Lower leg skin (tissue), 4 donors: ENCODE measurements around the gene BSPH1. TPM values are rescaled to one million over a fixed set of nuclear protein-coding genes. Genes with fewer than 3 reads are reported as not detected.
"Not testable (repeated sequence)": the region's sequence is repeated elsewhere in the genome, so short reads cannot be mapped to it uniquely, and the experiment has no call there.

Experiments
- DNase-seq, 2 donors: peaks; one replicate each; pipeline ENCODE4 v3.0.0-alpha.2; 2019; ENCODE audit warnings: low spot score in 2 of 2
- H3K4me3 ChIP-seq: fragments of 200-600 bp; sonication (generic); 2 replicates; pipeline ENCODE4 v1.5.1; 2017; ENCODE audit warnings: mild to moderate bottlenecking, low read depth; ENCODE audit not compliant: poor library complexity, severe bottlenecking
- CTCF ChIP-seq, 3 donors: fragments of 450-650 bp; IDR thresholded peaks; one replicate each; pipeline ENCODE4 v1.5.1; 2016; ENCODE audit warnings: antibody characterized with exemption in 3 of 3, mild to moderate bottlenecking in 3 of 3, moderate library complexity in 2 of 3
- POLR2A ChIP-seq, 2 donors: fragments of 450-650 bp; IDR thresholded peaks; one replicate each; pipeline ENCODE4 v1.6.1; 2016 to 2017; ENCODE audit warnings: antibody characterized with exemption in 2 of 2, mild to moderate bottlenecking in 1 of 2, moderate library complexity in 1 of 2
- WGBS, 2 donors: methylation state at CpG; one replicate each; pipeline ENCODE4 v1.1.5; 2018; 5-methylcytosine and 5-hydroxymethylcytosine counted together
- intact Hi-C: fragments of 100-400 bp; cut with DNase I; formaldehyde crosslinking; loops from one replicate; pipeline ENCODE4 v1.15.0; 2023; ENCODE audit warnings: low total_unique reads
- total RNA-seq, 4 donors: library from RNA; depleted of rRNA; stranded (reverse); fragments of >200 nt; gene quantifications; one replicate each; pipeline ENCODE4 v1.1.0, GENCODE V29; 2016

Gene BSPH1
- total RNA-seq, 4 donors from 2014 or later = not detected

GRCh38 chr19:48000846-48001245 lies 8.9 kb upstream of the BSPH1 start:
- no peak overlapping the region for H3K4me3 ChIP-seq
- 74% methylated on average over 6 of the region's 6 CpGs for WGBS, 2 donors
- no peak for TF ChIP-seq POLR2A (IDR thresholded peaks at IDR 0.05)
- no peak for DNase-seq
- intact Hi-C loops = no loop called here

- WGBS, 2 donors = 80 to 88% methylated on average over 6 of the region's 6 CpGs
- DNase-seq = no peak
- TF ChIP-seq CTCF (IDR thresholded peaks at IDR 0.05) (no peak), POLR2A (IDR thresholded peaks at IDR 0.05) (no peak)
These were observed 6.8 kb upstream of the BSPH1 start for GRCh38 chr19:47998800-47999199.

GRCh38 chr19:47996230-47996727 lies 4.3 kb upstream of the BSPH1 start:
- TF ChIP-seq POLR2A (IDR thresholded peaks at IDR 0.05) (no peak), CTCF (IDR thresholded peaks at IDR 0.05) (no peak)
- intact Hi-C loops = no loop called here
- WGBS, 2 donors = 67 to 79% methylated on average over 1 of the region's 1 CpG
- H3K4me3 ChIP-seq = no peak overlapping the region
- no peak for DNase-seq

More at GRCh38 chr19:47998800-47999199, 6.8 kb upstream of the BSPH1 start:
- no peak overlapping the region for H3K4me3 ChIP-seq
- intact Hi-C loops = no loop called here

- H3K4me3 ChIP-seq = no peak within 1 kb of the TSS
- intact Hi-C loops = no loop called here
- no peak for DNase-seq
- 40 to 41% methylated on average over 5 of the region's 5 CpGs for WGBS, 2 donors
- TF ChIP-seq CTCF (IDR thresholded peaks at IDR 0.05) (no peak), POLR2A (IDR thresholded peaks at IDR 0.05) (no peak)
These were observed 2.3 kb upstream of the BSPH1 start, which contains the start of gene ELSPBP1 for GRCh38 chr19:47994209-47994802. Gene ELSPBP1 (plus strand): TSS chr19:47994632. CDS start chr19:48008668, 14,036 bp downstream.

- no peak for TF ChIP-seq CTCF (IDR thresholded peaks at IDR 0.05)
- TF ChIP-seq POLR2A (IDR thresholded peaks at IDR 0.05) = no peak
- 36 to 55% methylated on average over 10 of the region's 10 CpGs for WGBS, 2 donors
- H3K4me3 ChIP-seq = no peak overlapping the region
- DNase-seq = no peak
- intact Hi-C loops = no loop called here
These were observed 670 bp downstream of the BSPH1 start for GRCh38 chr19:47991191-47991808.

- no peak for TF ChIP-seq CTCF (IDR thresholded peaks at IDR 0.05)
- 82 to 85% methylated on average over 6 of the region's 6 CpGs for WGBS, 2 donors
- DNase-seq = no peak
These were observed 18.4 kb downstream of the BSPH1 start for GRCh38 chr19:47973529-47973928.

GRCh38 chr19:47955936-47956335 lies 36.0 kb downstream of the BSPH1 start:
- WGBS, 2 donors = 87 to 91% methylated on average over 7 to 9 of the region's 11 CpGs
- DNase-seq = peak in 1 of 2 donors; percentile 88
- H3K4me3 ChIP-seq, intact Hi-C loops: not testable (repeated sequence)

More at GRCh38 chr19:47973529-47973928, 18.4 kb downstream of the BSPH1 start:
- no peak overlapping the region for H3K4me3 ChIP-seq
- intact Hi-C loops = no loop called here

- H3K4me3 ChIP-seq, DNase-seq, intact Hi-C loops: not testable (repeated sequence)
- WGBS, 2 donors = 49% methylated on average over 16 of the region's 21 CpGs; no CpG with 5 or more reads in 1 of the 2 donors
These were observed 39.8 kb downstream of the BSPH1 start for GRCh38 chr19:47952132-47952531.

GRCh38 chr19:47949852-47950521 lies 42.0 kb downstream of the BSPH1 start:
- intact Hi-C loops, H3K4me3 ChIP-seq: not testable (repeated sequence)
- WGBS, 2 donors = 78 to 84% methylated on average over 22 to 23 of the region's 24 CpGs
- peak in 1 of 2 donors; percentile 94 for DNase-seq
